GM06990 (cell line): ENCODE measurements around the gene ITPR1.

Experiments
- DNase-seq: peaks from one replicate; pipeline ENCODE4 v3.0.0-alpha.2; 2011; ENCODE audit not compliant: insufficient read length; ENCODE audit errors: extremely low read depth
- H3K27me3 ChIP-seq: replicated peaks from 2 replicates; pipeline ENCODE4 v1.6.0; 2011; ENCODE audit warnings: low read length; ENCODE audit not compliant: control insufficient read depth, insufficient read depth
- H3K36me3 ChIP-seq: 2 replicates; pipeline ENCODE4 v1.5.1; 2011; ENCODE audit warnings: low read length; ENCODE audit not compliant: control insufficient read depth, insufficient read depth
- H3K4me3 ChIP-seq: replicated peaks from 2 replicates; pipeline ENCODE4 v1.5.1; 2011; ENCODE audit warnings: low read depth, mild to moderate bottlenecking, control low read depth, low read length
- TF ChIP-seq, protein P1 (sequence below): IDR thresholded peaks from 2 replicates; pipeline ENCODE4 v1.5.1; 2011; ENCODE audit warnings: low read length, control low read depth, mild to moderate bottlenecking, inconsistent platforms; ENCODE audit not compliant: insufficient read depth, poor library complexity, severe bottlenecking

Gene ITPR1

DNA sequence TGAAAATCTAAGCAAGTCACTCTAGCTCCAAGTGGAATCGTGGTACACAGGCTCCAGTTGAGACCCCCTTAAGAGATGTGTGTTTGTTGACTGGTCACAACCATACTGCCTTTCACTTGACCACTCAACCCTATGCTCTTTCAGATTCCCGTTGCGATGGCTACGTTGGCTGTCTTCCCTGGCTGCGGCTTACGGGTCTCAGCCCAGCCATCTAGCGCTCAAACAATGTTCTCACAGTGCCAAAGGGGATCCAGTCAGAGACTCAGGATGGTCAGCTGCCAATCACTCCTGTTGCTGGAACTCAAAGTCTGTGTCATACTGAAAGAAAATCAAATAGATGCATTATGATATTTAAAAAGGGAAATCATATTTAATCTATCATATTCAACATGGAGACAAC lies 237.6 kb downstream of the ITPR1 start:
- TF ChIP-seq, protein P1, sequence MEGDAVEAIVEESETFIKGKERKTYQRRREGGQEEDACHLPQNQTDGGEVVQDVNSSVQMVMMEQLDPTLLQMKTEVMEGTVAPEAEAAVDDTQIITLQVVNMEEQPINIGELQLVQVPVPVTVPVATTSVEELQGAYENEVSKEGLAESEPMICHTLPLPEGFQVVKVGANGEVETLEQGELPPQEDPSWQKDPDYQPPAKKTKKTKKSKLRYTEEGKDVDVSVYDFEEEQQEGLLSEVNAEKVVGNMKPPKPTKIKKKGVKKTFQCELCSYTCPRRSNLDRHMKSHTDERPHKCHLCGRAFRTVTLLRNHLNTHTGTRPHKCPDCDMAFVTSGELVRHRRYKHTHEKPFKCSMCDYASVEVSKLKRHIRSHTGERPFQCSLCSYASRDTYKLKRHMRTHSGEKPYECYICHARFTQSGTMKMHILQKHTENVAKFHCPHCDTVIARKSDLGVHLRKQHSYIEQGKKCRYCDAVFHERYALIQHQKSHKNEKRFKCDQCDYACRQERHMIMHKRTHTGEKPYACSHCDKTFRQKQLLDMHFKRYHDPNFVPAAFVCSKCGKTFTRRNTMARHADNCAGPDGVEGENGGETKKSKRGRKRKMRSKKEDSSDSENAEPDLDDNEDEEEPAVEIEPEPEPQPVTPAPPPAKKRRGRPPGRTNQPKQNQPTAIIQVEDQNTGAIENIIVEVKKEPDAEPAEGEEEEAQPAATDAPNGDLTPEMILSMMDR: no peak
- DNase-seq: no peak
- no peaks in the 10 kb centered on the region for H3K36me3 ChIP-seq
- H3K27me3 ChIP-seq: no peaks in the 10 kb centered on the region
- H3K4me3 ChIP-seq: no peak overlapping the region

DNA sequence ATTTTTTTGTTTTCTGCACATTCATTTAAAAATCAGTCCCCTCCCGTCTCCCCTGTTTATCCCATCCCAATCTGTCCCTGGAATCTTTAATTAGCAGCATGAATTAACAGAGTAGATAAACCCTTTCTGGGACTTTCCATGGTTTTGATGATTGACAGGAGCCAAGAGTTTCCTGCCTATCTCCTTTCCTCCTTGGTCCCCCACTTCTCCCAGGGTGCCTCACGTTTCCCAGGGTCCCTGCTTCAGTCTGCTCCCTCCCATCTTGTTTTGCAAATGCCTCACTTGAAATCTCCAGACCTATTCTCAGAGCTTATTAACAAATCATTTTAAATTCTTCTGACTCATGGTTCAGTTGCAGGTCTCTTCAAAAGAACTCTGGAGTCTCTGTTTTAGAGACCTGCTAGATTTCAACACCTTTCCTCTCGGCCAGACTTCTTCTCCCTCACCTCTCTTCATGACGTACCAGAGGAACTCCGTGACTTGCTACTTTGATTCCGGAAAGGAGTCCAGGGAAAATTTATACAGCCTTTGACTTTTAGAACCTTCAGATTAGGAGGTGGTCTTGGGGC lies 238.5 kb downstream of the ITPR1 start:
- TF ChIP-seq, protein P1: no peak
- Histone ChIP-seq H3K36me3 (no peaks in the 10 kb centered on the region; the same call in 1 of the 2 replicates), H3K27me3 (no peaks in the 10 kb centered on the region), H3K4me3 (no peak overlapping the region)
- DNase-seq: no peak

DNA sequence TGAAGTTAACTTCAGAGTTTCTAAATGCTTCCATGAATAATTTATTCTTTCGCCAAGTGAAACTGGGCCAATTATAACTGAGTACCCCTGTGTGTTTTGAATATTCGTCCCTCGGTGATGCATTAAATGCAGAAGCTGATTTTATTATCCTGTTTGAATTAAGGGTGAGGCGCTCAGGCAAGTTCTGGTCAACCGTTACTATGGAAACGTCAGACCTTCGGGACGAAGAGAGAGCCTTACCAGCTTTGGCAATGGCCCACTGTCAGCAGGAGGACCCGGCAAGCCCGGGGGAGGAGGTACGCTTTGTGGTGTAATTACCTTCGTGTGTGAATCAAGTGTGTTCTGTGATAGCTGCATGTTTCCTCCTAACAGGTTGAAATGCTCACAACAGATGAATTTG lies 239.8 kb downstream of the ITPR1 start:
- no peak for DNase-seq
- TF ChIP-seq, protein P1: no peak
- H3K36me3 ChIP-seq: no peaks in the 10 kb centered on the region; the same call in 1 of the 2 replicates
- no peak overlapping the region for H3K4me3 ChIP-seq
- no peaks in the 10 kb centered on the region for H3K27me3 ChIP-seq

DNA sequence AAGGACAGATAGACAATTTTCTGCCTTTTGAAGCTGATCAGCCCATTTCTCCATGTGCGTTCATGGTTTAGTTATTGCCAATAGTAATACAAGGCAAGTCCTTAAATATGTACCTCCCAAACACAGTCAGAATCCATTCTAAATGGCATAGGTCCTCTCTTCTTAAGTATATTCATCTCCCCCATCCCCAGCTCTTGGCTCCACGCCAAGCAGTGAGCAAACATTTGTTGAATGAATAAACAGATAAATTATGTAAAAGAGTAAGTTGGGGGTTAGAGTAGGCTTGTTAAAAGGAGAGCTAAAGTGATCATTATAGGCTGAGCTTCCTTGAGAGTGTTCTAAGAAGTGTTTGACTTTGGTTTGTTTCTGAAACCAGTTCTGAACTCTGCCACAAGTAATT lies 241.3 kb downstream of the ITPR1 start:
- Histone ChIP-seq H3K4me3 (no peak overlapping the region), H3K36me3 (no peaks in the 10 kb centered on the region; the same call in 1 of the 2 replicates), H3K27me3 (no peaks in the 10 kb centered on the region)
- no peak for DNase-seq
- TF ChIP-seq, protein P1: no peak

DNA sequence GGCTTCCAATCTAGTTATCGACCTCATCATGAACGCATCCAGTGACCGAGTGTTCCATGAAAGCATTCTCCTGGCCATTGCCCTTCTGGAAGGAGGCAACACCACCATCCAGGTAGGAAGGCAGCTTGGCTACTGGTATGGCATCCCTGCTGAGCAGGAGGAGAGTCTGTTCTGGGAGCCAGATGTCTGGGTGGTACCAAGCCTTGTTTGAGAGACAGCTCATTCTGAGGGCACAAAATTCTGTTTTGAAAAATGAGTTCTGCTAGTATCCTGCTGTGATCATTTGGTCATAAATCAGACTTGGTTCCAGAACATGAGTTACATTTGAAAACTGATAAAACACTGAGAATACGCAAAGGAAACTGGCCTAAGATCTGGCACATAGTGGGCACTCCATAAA lies 242.1 kb downstream of the ITPR1 start:
- no peaks in the 10 kb centered on the region for H3K27me3 ChIP-seq
- no peak for DNase-seq
- H3K36me3 ChIP-seq: no peaks in the 10 kb centered on the region; the same call in 1 of the 2 replicates
- no peak overlapping the region for H3K4me3 ChIP-seq
- TF ChIP-seq, protein P1: no peak

DNA sequence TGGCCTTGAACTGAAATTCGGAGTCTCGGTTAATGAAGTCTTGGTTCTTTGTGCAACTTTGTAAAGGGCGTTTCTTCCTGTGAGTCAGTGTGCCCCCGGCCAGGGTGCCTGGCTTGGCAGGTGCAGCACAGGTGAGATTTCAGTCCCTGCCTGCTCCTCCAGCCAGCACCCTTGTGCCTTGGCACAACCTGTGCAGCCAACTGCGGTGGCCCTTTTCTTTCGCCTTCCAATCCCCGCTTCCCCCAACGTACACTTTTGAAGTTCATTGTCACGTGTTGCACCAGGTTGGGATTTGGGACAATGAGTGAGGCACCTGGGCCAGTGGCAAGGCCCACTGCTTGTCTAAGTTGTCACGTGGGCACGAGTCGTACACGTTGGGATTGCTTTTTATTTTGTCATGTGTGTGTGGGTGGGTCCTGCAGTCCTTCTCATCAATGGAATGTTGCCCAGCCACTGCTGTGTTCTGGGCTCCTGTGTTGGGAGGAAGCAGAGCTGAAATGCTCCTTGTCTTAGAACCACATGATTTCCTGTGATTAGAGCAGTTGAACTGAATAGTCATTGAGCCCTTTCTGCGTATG lies 243.2 kb downstream of the ITPR1 start:
- Histone ChIP-seq H3K4me3 (no peak overlapping the region), H3K27me3 (no peaks in the 10 kb centered on the region), H3K36me3 (no peaks in the 10 kb centered on the region; the same call in 1 of the 2 replicates)
- TF ChIP-seq, protein P1: no peak
- DNase-seq: no peak
